GM12801 (cell line): Measurements from ENCODE around the gene KIAA0513.

Experiments
- TF ChIP-seq, protein P1 (sequence below): IDR thresholded peaks from one replicate; pipeline ENCODE4 v1.5.1; 2011; ENCODE audit warnings: control low read depth; ENCODE audit not compliant: insufficient read length; ENCODE audit errors: extremely low read depth

KIAA0513 gene

DNA sequence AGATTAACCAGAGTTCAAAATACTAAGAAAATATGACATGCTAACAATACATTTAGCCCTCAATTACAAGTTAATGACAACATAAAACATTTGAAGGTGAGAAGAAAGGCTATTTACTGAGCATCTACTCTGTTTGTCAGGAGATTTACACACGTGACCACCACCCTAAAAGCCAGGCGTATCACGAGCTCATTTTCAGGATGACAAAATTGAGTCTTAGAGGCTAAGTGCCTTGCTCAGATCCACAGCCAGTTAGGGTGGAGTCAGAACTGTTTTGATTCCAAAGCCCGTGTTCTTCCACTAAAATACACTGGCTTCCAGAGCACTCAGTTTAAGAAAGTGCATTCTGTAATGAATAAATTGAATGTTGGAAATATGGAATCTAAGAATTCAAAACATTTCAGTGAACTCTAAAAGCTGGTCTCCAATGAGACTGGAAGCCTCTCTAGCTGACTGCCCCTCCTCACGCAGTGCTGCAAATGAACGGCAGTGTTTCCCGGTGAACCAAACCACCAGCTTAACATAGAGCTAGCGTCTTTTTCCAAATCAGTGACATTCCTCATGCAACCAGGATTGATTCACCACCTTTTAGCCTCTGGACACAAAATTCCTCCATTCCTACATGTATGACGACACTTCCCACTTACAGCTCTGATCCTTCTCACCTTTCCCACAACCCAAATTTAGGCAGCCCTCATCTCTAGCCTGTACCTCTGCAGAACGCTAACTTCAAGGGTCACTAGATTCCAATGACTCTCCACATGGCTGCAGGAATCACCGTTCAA is 22.1 kb upstream of the KIAA0513 start:
- TF ChIP-seq, protein P1, sequence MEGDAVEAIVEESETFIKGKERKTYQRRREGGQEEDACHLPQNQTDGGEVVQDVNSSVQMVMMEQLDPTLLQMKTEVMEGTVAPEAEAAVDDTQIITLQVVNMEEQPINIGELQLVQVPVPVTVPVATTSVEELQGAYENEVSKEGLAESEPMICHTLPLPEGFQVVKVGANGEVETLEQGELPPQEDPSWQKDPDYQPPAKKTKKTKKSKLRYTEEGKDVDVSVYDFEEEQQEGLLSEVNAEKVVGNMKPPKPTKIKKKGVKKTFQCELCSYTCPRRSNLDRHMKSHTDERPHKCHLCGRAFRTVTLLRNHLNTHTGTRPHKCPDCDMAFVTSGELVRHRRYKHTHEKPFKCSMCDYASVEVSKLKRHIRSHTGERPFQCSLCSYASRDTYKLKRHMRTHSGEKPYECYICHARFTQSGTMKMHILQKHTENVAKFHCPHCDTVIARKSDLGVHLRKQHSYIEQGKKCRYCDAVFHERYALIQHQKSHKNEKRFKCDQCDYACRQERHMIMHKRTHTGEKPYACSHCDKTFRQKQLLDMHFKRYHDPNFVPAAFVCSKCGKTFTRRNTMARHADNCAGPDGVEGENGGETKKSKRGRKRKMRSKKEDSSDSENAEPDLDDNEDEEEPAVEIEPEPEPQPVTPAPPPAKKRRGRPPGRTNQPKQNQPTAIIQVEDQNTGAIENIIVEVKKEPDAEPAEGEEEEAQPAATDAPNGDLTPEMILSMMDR: no peak

DNA sequence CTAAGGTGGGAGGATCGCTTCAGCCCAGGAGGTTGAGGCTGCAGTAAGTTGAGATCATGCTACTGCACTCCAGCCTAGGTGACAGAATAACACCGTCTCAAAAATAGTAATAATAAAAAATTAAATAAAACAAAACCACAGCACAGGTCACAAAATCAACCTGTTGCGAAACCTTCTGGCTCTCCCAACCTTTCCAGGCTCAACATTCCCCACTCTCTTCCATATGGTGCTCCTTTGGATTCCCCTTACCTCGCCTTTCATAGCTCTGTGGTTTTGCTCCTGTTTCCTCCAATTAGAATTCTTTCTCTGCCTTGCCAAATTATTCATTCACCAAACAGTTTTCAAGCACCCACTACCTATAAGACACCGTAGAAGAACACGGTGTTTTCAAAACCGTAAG is 21.0 kb upstream of the KIAA0513 start:
- TF ChIP-seq, protein P1: no peak

DNA sequence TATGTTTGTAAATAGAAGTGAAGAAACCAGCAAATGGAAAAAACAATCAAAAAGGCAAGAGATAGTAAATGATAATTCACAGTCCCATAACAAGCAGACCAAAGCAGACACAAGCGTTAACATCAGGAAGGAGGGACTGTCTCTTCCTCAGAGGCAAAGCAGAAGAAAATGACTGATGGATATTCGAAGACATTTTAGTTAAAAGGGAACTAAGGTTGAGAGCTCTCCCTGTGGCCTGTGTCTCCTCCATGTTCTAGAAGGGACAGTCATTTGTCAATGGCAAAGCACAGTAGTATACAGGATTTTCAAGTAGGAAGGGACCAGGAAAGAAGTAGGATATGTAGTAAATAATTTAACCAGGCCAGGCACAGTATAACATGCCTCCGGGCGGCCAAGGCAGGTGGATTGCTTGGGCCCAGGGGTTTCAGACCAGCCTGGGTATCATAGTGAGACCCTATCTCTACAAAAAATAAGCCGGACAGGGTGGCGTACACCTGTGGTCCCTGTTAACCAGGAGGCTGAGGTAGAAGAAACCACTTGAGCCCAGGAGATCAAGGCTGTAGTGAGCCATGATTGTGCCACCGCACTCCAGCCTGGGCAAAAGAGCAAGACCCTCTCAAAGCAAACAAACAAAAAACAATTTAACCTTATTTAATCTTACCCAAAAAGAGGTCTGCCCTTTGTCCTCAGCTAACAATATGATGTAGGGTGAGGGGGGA is 19.9 kb upstream of the KIAA0513 start:
- TF ChIP-seq, protein P1: no peak

DNA sequence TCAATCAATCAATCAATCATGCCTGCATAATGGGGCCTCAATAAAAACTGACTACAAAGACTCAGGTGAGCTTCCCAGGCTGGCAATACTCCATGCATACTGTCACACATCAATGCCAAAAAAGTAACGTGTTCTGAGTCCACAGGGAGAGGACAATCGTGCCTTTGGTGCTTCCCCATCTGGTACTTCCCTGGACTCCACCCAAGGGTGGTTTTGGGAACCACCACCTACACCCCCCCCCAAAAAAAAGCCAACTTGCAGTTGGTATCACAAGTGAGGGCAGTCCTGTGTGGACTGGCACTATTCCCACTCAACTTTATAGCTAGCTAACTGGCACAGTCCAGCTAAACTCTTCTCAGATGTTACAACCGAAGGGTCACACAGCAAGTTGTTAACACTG is 19.3 kb upstream of the KIAA0513 start:
- TF ChIP-seq, protein P1: no peak

DNA sequence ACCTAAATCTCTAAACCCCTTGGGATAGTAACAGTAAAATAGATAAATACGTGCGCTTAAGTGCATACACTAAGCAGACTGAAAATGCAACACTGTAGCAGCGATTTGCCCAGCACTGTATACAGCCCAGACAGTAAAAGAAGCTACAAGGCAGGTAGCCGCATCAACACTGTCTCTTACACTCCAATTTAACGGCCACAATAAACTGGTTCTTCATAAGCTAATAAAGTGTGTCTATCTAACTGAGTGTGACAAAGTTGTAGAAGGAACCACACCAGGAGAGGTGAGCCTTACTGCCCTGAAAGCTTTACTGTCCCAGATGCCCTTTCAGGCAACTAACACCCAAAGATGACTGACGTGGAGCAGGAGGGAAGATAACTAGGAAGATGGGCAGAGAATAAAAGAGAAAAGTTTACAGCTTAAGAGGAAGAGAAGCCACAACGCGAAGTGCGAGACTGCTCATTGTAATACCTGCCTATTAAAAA is 17.1 kb upstream of the KIAA0513 start:
- TF ChIP-seq, protein P1: no peak

DNA sequence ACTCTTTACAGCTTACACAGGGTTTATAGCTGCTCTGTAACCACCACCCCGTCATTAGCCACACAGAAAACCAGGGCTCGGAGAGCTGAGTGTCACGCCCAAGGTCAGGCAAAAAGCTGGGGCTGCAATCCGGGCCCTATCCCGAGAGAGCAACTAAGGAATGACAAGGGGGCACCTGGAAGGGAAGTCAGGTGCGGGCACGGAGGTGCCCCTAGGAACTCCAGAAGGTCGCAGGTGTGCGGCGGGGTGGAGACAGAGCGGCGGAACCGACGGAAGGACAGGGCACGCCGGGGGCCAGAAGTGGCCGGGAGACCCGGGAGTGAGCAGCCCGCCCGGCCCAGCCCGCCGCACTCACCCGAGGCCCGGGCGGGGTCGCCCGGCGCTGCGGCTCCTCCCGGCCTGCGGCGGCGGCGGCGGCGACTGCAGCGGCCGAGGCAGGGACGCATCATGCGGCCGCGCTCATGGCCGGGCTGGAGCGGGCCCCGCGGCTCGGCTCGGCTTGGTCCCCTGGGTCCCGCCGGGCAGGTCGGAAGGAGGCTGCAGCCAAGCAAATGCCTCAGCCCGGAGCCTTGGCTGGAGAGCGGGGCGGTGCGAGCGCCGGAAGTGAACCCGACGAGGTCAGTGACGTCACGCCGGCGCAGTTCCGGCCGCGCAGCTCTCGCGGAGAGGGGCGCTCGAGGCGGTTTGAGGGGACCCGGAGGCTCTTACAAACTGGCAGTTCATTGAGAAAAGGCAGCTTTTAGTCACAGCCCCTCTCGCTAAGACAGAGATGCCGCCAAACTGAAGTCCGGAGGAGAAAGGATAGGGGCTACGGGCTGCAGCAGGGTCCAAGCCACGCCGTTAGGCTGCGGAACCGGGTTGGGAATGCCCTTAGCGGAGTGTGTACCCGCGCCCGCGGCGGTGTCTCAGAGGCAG is 16.4 kb upstream of the KIAA0513 start, which contains the start of gene ZDHHC7:
Gene ZDHHC7 (minus strand): TSS at position 605 of the 915 bp plus-strand sequence. CDS start 20,917 bp downstream, outside the sequence.
- TF ChIP-seq, protein P1: no peak
